IPS-NIHi7 (cell line): Measurements from ENCODE around the gene SGIP1.
A peak's percentile ranks its signal among the peaks of the same experiment; 100 is the strongest.

Experiments
- DNase-seq: peaks from one replicate; pipeline ENCODE4 v3.0.0; 2012; ENCODE audit warnings: mixed read lengths; ENCODE audit errors: extremely low spot score

The SGIP1 gene

DNA sequence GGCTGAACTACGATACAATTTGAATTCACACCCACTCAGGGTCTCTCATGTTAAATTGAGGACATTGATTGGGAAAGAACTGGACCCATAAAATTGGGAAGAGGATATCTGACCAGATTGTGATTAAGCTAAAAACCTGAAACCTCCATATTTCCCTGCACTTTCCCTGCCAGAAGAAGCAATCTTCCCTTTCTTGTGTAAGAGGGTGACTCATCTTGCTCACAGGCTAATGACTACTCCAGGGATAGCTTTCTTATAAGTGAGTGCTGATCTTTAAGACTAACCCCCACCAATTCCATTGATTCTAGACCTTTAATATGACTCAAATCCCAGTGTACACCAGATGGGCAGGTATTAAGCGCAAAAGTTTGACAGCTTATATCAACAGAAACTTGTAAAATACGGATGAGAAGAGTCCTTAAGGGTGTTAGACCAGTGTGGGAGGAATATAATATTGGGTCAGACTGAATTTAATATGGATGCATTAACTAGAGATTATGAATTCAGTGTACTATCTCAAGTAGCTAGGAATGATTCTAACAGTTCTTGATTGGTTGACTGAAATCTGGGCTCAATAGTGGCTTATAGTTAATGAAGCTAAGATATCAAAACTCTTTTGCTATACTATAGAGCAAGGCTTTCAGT, 12.1 kb upstream of the SGIP1 start:
- DNase-seq, result no peak

GRCh38 chr1:66523562-66523961, 10.4 kb upstream of the SGIP1 start:
- DNase-seq, result no peak

GRCh38 chr1:66525086-66525485, 8.9 kb upstream of the SGIP1 start:
- no peak for DNase-seq

GRCh38 chr1:66526036-66526435, 7.9 kb upstream of the SGIP1 start:
- DNase-seq, result no peak

DNA sequence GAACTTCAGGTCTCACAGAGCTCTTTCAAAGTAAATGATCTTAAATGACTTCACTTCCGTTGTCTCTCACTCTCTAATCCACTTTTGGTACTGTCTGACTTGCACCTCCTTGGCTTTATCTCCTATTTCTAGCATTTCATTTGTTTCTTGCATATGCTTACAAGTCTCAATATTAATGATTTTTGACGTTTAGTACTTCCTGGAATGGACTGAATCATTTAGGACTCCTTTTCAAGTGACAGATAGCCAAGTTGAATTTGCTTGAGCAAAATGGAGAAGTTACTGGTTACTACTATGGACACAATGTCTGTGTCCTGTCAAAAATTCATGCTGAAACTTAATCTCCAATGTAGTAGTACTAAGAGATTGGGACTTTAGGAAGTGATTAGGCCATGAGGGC, 7.0 kb upstream of the SGIP1 start:
- no peak for DNase-seq

DNA sequence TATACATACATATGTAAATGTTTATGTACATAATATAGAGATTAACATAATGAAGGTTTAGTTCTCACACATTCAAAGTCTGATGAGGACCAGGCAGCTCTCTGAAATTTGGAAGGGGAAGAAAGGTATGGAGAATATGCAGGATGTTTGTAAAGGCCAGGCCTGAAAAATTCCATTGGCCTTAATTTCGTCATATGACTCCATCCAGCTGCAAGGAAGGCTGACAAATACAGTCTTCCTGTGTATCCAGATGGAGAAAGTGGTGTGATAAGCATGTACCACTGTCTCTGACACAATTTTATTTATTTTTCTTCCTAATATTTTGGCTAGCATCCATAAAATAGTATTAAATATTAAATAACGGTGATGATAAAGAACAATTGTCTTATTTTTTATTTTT, 6.3 kb upstream of the SGIP1 start:
- no peak for DNase-seq

- no peak for DNase-seq
Measured at GRCh38 chr1:66528580-66528979, 5.4 kb upstream of the SGIP1 start.

- no peak for DNase-seq
Measured at GRCh38 chr1:66532214-66532613, 1.7 kb upstream of the SGIP1 start.

GRCh38 chr1:66532798-66533783, 862 bp upstream of the SGIP1 start:
- peak; percentile 28 for DNase-seq

- no peak for DNase-seq
Measured at GRCh38 chr1:66535061-66535460, 1.1 kb downstream of the SGIP1 start.

GRCh38 chr1:66535853-66536252, 1.9 kb downstream of the SGIP1 start:
- no peak for DNase-seq

DNA sequence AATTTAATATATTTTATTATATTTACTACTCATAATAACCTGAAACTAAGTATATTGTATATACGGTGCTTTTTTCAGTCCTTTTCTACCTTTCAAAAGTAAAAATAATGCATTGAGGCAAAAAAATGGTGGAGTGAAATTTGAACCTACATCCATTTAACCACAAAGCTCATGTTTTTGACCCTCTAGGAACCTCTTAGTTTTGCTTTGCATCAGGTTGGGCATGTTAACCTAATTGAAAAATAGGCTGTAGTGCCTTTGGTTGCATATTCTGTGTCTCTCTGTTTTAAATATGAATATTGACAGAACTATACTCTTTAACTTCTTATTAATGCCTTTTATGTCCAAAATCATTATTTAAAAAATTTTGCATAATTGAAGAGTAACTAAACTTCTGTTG, 3.8 kb downstream of the SGIP1 start:
- no peak for DNase-seq

DNA sequence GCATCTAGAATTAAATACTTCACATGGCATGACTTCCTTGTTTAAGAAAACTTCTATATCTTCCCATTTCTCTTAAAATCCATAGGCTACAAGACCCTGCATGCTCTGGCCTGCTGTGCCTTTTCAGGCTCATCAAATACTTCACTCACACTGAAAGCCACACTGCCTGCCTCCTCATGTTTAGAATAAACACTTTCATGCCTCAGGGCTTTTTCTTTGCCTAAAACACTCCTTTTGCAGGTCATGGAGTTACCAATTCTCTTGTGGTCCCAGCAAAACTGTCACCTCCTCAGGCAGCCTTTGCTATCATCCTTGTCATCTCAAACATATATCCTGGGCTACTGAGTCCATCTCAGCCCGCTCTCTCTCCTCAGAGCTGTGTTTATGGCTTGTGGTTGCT, 5.5 kb downstream of the SGIP1 start:
- no peak for DNase-seq

GRCh38 chr1:66540434-66541032, 6.6 kb downstream of the SGIP1 start:
- no peak for DNase-seq

DNA sequence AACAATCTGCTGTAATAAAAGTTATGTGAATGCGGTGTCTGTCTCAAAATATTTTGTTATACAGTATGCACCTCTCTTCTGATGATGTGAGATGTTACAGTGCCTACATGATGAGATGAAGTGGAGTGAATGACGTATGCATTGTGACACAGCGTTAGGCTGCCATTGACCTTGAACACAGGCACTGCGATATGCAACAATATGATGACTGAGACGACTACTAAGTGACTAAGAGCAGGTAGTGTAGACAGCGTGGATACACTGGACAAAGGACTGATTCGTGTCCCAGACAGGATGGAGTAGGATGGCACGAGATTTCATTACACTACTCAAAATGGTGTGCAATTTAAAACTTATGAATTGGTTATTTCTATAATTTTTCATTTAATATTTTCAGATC, 8.4 kb downstream of the SGIP1 start:
- DNase-seq, result no peak

DNA sequence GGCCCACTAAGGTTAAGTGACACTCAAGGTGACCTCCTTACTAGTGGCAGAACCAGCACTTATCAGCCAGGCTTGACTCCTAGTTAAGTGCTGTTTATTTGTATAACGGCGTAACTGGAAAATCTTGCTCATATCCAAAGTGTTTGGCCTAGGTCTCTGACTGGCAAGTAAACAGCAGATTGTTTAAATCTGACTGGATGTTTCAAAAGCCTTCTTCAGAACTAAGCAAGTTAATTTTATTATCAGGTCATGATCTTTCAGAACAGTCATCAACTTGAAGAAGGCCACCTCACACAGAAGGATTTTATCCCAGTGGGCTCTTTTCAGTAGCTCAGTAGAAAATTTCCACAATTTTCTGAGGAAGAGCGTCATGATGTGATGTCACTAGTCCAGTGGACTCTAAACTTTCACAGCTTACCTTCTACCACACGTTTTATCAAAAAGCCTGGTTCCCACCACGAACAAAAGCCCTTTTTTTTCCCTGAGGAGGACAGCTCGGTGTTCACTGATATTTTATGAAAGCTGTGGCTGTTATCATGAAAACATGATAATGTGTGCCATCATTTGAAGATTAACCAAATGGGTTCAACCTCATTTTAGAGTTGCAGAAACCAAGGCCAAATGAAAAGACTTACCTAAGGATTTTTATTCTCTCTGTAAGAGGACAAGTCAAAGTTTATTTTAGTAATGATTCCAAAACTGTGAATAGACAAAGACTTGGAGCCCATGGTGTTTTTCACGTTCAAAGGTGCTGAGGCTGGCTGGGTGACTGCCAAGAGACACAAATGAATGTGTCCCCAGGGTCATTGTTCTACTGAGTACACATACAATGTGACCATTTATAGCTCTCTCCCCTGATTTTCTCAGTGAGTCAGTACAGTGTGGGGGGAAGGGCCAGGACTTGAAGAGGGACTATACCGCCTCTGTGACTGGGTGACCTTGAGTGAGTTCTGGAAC, 9.1 kb downstream of the SGIP1 start:
- DNase-seq, result no peak

DNA sequence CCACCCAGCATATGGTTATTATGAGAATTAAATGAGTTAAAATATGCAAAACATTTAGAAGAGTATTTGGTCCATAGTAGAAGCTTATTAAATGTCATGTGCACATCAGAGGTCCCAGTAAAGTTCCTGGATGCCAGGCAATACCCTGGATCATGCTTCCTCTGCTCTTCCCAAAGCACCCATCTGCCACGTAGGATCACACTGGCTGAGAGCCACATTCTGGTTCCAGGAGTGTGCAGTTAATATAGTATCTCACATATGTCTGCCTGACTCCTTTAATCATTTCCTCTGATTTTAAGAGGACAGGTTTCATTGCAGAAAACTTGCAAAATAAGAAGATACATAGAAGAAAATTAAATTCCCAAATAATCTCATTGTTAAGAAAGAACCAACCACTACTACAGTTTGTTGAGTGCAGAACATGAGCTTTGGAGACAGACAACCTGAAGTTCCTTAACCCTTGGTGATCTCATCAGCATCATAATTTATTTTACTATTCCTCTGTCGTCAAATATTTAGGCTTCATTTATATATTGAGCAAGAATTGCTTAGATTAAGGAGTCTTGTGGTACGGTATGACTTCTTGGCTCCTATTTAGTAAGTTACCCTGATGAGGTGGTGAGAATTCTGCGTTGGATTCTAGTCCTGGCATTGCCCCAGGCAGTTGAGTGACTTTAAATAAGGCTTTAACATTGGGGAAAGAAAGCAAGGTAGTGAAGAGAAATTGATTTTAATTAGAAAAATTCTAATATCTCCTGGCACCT, 12.3 kb downstream of the SGIP1 start:
- DNase-seq, result no peak

DNA sequence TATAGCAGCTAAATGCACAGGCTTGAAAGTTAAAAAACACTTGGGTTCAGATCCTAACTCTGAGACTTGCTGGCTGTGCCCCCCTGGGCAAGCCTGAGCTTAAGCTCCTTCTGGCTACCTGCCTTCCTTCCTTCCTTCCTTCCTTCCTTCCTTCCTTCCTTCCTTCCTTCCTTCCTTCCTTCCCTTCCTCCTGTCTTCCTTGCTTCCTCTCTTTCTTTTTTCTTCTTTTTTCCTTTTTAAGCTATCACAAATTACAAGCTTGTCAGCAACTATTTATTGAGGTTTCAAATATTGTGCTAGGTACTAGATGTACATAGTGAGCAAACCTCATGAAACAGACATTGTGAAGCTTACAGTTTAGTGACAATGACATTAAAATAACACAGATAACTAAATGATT, 15.1 kb downstream of the SGIP1 start:
- DNase-seq, result no peak

DNA sequence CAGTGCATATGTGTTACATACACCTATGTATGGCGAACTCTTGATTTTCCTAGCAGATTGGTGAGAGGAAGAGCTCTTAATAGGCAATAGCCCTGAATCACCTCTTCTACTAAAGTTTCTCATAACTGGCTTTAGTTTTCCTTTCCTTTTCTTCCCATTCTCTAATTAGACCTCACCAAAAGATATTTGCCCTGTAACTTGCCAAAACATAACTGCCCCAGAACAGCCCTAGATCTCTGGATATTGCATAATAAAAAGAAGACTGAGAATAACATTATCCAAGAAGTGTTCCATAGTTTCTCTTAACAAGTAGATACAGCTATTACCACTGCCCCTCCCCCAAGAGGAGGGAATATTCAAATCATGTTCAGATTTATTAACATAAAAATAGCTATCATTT, 16.3 kb downstream of the SGIP1 start:
- no peak for DNase-seq

DNA sequence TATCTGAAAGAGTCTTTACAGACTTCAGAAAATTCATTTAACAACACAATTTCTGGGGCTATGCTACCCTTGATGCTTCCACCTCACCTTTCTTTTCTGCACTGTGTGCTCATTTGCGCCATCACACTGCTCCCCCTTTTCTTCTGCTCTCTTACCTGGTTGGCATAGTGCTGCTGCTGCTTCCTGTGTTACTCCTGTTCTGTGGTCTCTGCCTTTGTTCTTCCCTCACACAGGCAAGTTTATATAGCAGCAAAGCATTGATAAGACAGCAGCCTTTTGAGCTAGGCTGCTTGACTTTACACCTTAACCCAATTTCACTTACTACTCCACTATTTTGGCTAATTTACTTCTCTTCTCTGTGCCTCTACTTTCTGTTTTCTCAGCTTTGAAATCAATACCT, 18.3 kb downstream of the SGIP1 start:
- peak; percentile 13 for DNase-seq

DNA sequence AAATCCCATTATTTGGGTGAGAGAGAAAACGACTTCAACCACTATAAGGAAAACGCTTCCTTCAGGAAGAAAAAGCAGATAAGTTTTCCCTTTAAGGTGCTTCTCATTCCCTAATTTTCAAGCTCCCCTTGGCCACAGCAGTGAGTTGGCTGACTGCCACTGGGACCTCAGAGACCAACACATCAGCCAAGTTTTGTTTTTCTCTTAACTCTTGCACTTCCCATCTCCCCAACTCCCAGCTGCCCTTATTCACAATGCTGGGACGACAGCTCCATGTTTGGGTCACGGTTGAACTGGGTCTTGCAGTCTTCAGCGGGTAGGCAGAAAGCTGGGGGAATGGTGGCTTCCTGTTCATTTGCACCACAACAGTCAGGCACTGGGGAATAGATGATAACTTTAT, 18.9 kb downstream of the SGIP1 start:
- DNase-seq, result peak; percentile 16
